GM18861 (cell line): ENCODE results near the gene KIF18B.

Experiments
- ATAC-seq: cut with Tn5 transposase; IDR thresholded peaks from one replicate; pipeline ENCODE4 v1.9.1; 2021; ENCODE audit not compliant: unreplicated experiment

Gene KIF18B

DNA sequence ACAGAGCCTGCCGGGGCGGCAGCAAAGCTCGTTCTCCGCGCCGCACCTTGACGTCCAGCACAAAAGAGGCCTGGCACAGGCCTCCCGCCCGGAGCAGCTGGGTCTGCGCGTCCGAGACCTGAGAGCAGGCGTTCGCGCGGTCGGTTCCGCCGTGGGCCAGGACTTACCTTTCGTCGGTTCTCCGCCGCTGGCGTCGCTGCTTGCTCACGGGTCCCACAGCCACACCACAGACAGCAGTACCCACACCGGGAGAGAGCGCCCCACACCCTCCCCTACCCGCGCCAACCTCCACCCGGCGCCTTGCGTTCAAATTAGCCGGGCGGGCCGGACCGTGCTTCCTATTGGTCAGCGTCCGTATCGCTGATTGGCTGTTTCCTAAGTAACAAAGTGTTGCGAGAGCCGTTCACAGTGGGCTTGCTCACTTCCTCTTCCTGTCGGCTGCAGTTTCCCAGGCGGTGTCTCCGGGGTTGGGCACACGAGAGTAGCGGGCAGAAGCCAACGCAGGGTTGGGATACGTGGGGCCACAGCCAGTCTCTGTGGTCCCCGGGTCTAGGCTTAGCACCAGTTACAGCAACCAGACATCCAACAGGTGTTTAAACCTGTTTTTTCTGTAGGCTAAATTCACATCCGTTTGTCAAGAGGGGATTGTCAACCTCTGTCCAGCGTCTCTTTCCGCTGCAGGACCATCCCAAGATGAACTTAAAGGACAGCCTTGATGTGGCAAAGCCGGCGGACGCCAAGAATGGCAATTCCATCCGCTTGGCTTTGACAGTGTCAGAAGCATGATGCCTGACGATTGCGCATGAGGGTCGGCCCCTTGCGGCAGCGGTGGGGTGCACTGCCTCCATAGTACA is at the start of gene KIF18B:
Gene KIF18B, minus strand, starts transcription at position 313 of the 854 bp plus-strand sequence. CDS start 11,429 bp downstream, outside the sequence.
- ATAC-seq = peak; percentile 84

DNA sequence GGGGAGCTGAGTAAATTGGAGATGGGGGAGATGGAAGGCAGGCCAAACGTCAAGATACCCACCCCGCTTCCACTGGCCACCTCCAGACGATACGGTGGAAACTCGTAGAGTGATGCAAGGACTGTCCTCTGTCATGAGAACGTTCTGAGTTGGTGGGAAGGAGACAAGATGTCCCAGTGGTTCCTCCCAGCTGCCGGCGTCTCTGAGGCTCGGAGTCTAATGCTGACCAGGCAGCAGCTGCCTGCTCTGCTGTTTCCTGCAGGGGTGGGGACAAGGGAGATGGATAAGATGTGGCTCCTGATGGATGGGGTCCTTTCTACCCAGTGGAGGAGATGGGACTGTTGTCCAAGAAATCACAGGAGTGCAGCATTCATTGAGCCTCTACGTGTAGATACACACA is 48.7 kb upstream of the KIF18B start:
- no peak for ATAC-seq

GRCh38 chr17:44995436-44996001 is 47.9 kb upstream of the KIF18B start:
- ATAC-seq = no peak

DNA sequence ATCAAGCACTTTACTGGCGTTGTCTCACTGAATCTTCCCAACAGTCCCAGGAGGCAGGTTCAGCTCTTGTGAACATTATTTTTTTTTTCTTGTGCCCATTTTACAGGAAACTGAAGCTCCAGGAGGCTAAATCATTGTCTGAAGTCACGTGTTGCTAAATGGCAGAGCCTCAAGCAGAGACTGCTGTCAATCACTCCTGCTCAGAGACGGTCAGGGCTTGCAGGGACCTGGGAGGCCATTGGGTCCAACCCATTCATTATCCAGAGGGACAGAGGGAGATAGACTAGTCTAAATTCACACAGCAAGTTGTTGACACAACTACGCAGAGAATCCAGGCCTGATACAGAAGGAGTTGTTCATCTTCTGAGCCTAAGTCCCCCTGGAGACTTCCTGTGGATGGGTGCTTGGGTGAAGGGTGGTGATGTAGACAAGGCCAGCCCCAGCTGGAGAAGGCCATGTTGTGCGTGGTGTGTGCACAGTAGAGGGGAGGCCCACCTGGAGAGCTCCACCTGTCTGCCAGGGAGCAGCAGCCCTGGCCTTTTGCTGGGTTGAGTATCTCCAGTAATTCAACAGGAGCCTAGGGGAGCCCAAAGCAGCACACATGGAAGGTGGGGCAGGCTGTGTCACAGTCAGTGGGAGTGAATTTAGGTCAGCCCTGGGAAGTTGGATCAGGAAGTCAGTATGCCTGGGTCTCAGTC is 44.8 kb upstream of the KIF18B start:
- ATAC-seq = no peak

DNA sequence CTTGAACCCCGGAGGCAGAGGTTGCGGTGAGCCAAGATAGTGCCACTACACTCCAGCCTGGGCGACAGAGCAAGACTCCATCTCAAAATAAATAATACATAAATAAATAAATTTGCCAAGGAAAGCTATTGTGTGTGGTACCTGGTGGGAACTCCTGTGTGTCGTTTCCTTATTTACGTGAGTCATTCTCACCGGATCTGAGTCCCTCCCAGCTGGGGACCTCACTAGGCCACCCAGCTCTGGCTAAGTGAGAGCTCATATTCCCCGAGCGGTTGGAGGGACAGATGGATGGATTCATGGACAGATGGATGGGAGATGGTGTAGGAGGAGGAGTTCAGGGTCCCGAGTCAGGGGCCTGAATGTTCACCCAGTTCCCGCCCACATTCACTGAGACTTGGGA is 43.4 kb upstream of the KIF18B start:
- no peak for ATAC-seq

GRCh38 chr17:44989552-44990138 is 42.1 kb upstream of the KIF18B start:
- no peak for ATAC-seq

- no peak for ATAC-seq
Measured at GRCh38 chr17:44988044-44988942, 40.7 kb upstream of the KIF18B start.

- ATAC-seq = no peak
Measured at GRCh38 chr17:44983563-44983962, 36.0 kb upstream of the KIF18B start.

GRCh38 chr17:44982113-44982702 is 34.6 kb upstream of the KIF18B start:
- ATAC-seq = no peak

GRCh38 chr17:44981221-44981968 is 33.8 kb upstream of the KIF18B start:
- no peak for ATAC-seq

DNA sequence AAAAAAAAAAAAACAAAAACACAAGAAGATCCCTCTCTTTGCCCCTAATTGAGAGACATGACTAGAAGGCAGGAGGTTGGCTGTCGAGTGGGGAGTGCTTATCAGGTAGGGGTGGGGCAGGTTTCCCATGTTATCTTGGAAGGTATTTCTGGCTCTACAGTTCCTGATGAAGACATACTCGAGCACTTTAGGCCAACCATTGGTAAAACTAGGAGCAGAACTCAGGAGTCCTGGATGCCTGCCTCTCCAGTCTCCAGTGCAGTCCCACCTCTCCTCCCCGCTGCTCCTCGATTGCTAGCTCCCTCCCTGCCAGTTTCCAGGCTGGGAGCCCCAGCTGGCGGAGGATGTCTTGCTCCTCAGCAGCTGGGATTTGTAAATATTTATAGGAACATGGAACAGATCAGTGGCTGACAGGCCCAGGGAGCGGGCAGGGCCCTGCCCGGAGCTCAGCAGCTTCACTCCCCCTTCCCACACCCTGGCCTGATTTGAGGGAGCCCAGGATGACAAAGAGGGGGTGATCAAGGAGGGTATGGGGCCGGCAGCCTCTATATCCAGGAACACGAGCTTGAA is 31.9 kb upstream of the KIF18B start:
- no peak for ATAC-seq

GRCh38 chr17:44978807-44979206 is 31.2 kb upstream of the KIF18B start:
- ATAC-seq = no peak

GRCh38 chr17:44977814-44978550 is 30.4 kb upstream of the KIF18B start:
- ATAC-seq = no peak

- no peak for ATAC-seq
Measured at GRCh38 chr17:44977065-44977464, 29.5 kb upstream of the KIF18B start.

DNA sequence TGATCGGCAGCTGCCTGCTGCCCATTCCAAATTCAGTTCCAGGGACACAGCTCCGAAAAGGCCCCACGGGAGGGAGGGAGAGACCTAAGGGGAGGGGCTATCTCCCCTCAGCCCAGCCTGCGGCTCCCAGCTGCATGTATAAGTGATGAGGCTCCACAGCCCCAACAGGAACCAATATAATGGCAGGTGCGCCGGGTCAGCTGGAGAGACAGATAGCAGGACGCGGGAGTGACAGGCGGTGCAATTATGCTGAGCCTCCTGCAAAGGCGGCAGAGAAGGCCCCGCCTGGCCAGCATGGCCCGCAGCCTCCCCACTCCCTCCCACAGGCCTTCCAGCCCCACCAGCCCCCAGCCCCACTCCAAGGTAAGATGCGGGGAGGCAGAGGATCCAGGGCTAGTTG is 28.6 kb upstream of the KIF18B start:
- no peak for ATAC-seq

GRCh38 chr17:44972953-44973352 is 25.4 kb upstream of the KIF18B start:
- ATAC-seq = no peak

DNA sequence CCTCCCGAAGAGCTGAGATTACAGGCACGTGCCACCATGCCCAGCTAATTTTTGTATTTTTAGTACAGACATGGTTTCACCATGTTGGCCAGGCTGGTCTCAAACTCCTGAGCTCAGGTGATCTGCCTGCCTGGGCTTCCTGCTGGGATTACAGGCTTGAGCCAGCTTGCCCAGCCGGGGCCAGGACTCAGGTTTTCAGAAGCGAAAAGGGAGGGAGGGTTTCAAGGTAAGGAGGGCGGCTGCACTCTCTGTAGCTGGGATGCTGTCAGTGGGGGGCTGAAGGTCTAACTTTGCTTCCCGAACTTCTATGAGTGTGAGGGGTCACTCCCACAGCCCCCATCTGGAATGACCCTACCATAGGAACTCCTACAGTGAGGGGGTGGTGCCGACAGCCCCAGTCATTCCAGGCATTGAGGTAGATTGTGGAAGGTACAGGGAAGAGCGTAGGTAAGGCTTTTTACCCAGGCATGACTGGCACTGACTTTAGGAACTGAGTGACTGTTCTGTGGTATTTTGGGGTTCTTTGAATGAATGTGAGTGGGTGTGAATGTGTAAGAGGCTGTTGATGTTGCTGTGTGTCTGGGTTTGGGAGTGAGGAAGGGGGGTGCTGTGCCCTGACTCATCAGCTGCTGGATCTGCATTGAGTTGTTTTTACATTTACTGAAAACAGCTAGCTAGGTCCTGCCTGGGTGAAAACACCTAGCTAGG is 24.4 kb upstream of the KIF18B start:
- no peak for ATAC-seq
